Fibroblast of the aortic adventitia (primary cell): ENCODE measurements around the gene CYBC1. TPM values are rescaled to one million over a fixed set of nuclear protein-coding genes. Genes with fewer than 3 reads are reported as not detected.
A peak's percentile ranks its signal among the peaks of the same experiment; 100 is the strongest.

ENCODE experiments used
- DNase-seq: peaks from one replicate; pipeline ENCODE4 v3.0.0-alpha.2; 2010; ENCODE audit warnings: low read depth
- H3K4me3 ChIP-seq: 2 replicates; pipeline ENCODE4 v1.5.1; 2011; ENCODE audit warnings: low read depth, mild to moderate bottlenecking, control low read depth, low read length, moderate library complexity
- total RNA-seq: library from RNA; depleted of rRNA; stranded (reverse); fragments of >200 nt; gene quantifications from 2 replicates; pipeline ENCODE4 v1.2.3, GENCODE V29; 2012; ENCODE audit warnings: low replicate concordance
- TF ChIP-seq, protein P1 (sequence below): IDR thresholded peaks from 2 replicates; pipeline ENCODE4 v1.5.1; 2011; ENCODE audit warnings: mild to moderate bottlenecking, low read length, control low read depth, inconsistent platforms; ENCODE audit not compliant: insufficient read depth

CYBC1 gene
- total RNA-seq, 1 donor, result 46.4 TPM

DNA sequence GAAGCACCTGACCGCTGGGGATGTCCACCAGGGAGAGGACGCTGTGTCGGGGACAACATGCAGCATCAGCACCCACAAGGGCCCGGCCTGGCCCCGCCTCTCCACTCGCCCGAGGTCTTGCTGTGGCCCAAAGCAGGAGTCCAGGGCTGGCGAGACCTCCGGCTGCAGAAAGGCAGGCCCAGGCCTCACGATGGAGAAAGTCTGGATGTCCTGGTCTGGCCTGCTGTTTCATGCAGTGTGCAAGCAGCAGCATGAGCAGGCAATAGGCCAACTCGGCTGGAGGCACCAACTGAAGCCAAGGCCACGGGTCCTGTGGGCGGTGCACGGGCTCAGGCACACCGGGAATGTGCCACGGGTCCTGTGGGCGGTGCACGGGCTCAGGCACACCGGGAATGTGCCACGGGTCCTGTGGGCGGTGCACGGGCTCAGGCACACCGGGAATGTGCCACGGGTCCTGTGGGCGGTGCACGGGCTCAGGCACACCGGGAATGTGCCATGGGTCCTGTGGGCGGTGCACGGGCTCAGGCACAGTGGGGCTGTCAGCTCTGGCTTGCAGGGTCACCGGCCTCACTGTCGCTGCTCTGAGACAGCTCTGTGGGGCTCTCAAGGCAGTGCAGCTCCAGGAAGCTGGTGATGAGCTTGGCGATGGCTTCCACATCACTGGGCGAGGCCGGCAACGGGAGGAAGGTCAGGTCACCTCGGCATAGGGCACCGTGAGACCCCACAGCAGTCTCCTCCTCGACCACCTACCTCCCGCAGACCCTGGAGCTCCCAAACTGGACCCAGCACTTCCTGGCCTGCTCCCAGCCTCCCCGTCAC lies 6.9 kb downstream of the CYBC1 start:
- no peak overlapping the region for H3K4me3 ChIP-seq
- peak; percentile 23 for DNase-seq
- TF ChIP-seq, protein P1, sequence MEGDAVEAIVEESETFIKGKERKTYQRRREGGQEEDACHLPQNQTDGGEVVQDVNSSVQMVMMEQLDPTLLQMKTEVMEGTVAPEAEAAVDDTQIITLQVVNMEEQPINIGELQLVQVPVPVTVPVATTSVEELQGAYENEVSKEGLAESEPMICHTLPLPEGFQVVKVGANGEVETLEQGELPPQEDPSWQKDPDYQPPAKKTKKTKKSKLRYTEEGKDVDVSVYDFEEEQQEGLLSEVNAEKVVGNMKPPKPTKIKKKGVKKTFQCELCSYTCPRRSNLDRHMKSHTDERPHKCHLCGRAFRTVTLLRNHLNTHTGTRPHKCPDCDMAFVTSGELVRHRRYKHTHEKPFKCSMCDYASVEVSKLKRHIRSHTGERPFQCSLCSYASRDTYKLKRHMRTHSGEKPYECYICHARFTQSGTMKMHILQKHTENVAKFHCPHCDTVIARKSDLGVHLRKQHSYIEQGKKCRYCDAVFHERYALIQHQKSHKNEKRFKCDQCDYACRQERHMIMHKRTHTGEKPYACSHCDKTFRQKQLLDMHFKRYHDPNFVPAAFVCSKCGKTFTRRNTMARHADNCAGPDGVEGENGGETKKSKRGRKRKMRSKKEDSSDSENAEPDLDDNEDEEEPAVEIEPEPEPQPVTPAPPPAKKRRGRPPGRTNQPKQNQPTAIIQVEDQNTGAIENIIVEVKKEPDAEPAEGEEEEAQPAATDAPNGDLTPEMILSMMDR, result no peak

DNA sequence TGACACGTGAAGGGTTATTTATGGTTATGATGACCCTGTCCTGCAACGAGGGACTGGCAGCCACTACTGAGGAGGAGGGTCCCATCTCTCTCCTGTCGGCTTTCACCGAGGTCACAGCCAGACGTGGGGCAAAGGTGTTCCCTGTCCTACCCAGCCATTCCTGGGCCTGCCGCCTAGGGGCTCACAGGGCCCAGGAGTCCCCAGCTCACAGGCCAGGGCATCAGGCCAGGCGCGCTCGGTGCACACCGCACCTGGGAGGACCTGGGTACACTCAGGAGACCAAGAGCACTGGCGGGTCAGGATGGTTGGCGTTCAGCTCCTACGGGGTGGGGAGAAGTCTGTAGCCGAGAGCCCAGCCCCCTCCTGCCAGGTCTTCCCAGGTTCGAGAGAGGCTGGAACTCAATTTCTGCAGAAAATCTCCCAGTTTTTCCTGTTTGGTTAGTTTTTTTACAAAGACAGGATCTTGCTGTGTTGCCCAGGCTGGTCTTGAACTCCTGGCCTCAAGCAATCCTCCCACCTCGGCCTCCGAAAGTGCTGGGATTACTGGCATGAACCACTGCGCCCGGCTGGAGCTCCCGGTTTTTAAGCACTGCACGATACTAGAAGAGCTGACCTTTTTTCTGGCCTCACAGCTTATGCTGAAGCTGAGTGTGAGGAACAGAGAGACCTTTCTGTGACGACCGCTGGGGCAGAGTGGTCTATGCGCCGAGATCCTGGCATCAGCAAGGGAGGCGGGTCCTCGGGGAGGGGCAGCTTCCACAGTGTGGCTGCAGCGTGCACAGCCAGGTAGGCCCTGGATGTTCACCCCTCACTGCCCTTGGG lies 7.7 kb downstream of the CYBC1 start:
- H3K4me3 ChIP-seq, result no peak overlapping the region
- no peak for DNase-seq
- TF ChIP-seq, protein P1, result no peak

DNA sequence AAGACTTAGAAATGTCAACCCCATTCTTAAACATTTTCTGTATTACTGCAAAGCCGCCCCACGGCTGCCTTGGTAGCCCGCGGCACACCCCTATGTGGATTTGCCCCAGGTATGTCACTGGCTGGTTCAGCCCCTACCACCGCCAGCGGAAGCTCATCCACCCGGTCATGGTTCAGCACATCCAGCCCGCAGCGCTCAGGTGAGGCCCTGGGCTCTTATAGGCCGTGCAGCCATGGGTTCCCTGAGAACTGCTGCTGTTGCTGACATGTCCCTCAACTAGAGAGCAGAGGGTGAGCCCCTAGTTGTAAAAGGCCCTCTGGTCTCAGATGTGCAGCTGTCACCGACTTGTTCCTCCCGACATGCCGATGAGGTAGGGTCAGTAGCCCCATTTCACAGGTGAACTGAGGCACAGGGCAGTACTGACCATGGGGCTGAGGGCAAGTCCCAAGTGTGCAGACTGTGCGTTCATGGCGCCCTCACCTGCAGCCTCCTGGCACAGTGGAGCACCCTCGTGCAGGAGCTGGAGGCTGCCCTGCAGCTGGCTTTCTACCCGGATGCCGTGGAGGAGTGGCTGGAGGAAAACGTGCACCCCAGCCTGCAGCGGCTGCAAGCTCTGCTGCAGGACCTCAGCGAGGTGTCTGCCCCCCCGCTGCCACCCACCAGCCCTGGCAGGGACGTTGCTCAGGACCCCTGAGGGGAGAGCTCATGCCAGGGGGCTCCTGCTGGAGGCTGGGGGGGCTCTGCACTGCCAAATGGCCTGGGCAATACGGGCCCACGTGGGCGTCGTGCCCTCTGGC lies 8.7 kb downstream of the CYBC1 start:
- H3K4me3 ChIP-seq, result no peak overlapping the region
- DNase-seq, result no peak

DNA sequence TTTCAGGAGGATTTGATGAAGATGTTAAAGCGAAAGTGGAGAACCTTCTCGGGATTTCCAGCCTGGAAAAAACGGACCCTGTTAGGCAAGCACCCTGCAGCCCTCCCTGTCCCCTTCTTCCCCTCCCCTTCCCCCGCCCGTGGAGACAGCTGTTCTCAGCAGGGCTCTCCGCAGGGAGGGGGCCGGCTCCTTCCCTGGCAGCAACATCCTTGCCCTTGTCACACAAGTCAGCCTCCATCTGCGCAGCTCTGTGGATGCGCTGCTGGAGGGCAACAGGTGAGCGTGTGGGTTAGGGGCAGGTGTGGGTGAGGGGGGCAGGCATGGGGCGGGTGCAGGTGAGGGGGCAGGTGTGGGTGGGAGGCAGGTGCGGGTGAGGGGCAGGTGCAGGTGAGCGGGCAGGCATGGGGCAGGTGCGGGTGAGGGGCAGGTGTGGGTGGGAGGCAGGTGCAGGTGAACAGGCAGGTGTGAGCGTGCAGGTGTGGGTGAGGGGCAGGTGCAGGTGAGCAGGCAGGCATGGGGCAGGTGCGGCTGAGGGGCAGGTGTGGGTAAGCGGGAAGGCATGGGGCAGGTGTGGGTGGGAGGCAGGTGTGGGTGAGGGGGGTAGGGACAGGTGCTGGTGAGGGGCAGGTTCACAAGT lies 9.4 kb downstream of the CYBC1 start:
- no peak for DNase-seq
- TF ChIP-seq, protein P1, result no peak
- no peak overlapping the region for H3K4me3 ChIP-seq

More for the DNA sequence above, 8.7 kb downstream of the CYBC1 start:
- TF ChIP-seq, protein P1, result no peak

DNA sequence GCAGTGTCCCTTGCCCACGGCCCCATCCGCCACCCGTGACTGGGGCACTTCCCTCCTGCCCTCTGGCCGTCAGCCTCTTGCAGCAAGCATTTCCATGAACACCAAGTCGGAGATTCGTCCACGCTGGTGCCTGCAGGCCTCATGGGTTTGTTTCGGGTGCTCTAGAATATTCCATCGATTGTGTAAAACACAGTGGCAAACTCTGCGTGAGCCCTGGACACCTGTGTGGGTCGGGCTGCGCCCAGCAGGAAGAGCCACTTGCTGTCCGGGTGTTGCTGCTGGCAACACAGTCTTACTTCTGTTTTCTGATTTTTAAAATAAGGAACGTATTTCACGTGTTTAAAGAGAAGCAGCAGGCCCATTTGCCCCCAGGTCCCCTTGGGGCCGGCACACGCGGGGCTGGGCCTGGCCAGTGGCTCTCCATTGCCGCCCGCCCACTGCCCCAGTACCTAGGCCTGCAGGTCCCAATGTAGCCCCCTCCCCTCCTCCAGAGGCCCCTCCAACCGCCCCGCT lies 10.0 kb downstream of the CYBC1 start:
- H3K4me3 ChIP-seq, result no peak overlapping the region
- TF ChIP-seq, protein P1, result no peak
- DNase-seq, result no peak

DNA sequence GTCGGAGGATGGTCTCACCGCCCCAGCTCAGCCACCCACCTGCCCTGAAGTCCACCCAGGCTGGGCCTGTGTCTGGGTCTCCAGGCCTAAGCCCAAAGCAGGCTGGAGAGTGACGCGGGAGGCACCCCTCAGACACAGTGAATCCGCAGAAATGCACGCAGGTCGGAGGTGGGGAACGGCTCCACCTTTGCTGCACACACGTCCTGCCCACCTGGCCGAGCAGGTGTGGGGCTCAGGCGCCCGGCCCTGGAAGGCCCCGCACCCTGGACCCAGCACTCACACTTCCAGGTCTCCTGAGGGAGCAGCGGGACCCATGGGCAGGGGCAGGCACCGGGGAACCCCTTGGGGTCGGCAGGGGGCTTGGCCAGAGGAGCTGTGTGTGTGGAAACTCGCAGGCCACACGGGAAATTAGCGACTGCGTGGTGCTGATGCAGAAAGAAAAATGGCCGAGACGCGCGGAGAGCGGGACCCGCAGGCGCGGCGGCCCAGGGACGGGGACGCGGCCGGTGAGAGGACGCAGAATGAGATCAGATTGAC lies 10.7 kb downstream of the CYBC1 start:
- TF ChIP-seq, protein P1, result no peak
- no peak overlapping the region for H3K4me3 ChIP-seq
- DNase-seq, result no peak
